Dedifferentiated amniotic fluid mesenchymal stem cell (primary cell): ENCODE measurements around the gene CDH18.

Source experiments
- DNase-seq: peaks from one replicate; pipeline ENCODE4 v3.0.0-alpha.2; 2016; ENCODE audit errors: extremely low spot score

Gene CDH18

GRCh38 chr5:19605846-19606407 is 382.1 kb downstream of the CDH18 start:
- DNase-seq = no peak

DNA sequence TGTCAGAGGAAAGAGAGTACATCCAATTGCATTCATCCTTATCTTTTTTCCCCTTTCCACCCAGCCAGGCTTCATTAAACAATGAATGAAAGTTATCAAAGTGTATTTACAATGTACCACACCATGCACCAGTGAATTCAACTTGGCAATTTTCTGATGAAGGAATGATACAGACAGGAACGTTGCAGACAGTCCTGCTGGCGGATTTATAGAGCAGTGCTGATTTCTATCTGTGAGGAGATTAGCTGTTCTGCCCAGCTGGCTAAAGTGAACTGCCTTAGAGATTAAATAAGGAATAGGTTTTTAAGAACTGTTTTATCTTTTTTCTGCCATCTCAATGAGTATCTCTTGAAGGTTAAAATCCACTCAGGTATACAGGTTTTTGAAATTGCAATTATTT is 403.9 kb downstream of the CDH18 start:
- DNase-seq = no peak

GRCh38 chr5:19577882-19578281 is 410.1 kb downstream of the CDH18 start:
- no peak for DNase-seq

DNA sequence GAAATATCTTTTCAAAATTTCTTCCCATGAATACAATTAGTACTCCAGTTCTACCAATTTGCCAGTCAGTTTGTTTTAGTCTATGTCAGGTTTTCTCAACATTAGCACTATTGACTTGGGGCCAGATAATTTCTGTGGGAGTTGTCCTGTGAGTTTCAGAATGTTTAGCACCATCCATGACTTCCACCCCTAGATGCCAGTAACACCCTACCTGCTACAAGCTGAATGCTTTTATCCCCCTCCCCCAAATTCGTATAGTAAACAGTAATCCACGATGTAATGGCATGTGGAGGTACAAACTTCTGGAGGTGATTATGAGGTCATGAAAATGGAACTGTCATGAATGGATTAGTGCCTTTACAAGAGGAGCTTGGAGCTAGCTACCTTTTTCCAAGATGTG is 420.0 kb downstream of the CDH18 start:
- no peak for DNase-seq

- no peak for DNase-seq
These were observed 422.5 kb downstream of the CDH18 start for GRCh38 chr5:19565466-19565865.

GRCh38 chr5:19564036-19564435 is 424.0 kb downstream of the CDH18 start:
- DNase-seq = no peak

GRCh38 chr5:19555876-19556275 is 432.1 kb downstream of the CDH18 start:
- no peak for DNase-seq

DNA sequence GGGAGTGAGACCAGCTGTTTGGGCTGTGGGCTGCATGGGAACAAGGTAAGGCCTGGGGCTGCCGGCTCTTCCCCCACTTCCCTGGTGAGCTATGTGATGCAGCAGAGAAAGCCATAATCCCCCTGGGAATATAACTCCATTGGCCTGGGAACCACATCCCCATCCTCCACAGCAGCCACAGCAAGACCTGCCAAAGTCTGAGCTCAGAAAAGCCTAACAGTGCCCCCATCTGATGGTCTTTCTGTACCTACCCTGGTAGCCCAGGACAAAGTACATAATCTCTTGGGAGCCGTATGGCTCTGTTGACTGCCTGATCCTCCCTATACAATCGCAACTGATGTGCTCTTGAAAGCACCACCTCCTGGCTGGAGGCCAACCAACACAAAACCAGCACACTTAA is 432.6 kb downstream of the CDH18 start:
- no peak for DNase-seq

DNA sequence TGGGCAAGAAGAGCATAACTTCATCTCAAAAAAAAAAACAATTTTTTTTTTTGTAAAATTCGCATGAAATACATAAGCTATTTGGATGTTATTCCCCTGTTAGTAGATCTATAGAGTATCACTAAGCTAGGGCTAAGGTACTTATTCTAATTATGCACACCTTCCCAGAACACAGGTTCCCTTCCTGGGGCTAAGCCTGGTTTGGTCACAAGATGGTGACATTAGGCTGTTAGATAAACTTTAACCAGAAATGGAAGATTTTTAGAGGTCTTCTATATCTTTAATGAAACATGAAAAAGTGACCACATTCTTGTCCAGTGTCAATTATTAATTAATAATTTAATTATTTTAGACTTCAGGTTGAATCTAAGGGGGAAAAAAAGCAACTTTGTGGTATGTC is 433.5 kb downstream of the CDH18 start:
- no peak for DNase-seq

- peak; percentile 95 for DNase-seq
These were observed 440.4 kb downstream of the CDH18 start for GRCh38 chr5:19547640-19548039.

DNA sequence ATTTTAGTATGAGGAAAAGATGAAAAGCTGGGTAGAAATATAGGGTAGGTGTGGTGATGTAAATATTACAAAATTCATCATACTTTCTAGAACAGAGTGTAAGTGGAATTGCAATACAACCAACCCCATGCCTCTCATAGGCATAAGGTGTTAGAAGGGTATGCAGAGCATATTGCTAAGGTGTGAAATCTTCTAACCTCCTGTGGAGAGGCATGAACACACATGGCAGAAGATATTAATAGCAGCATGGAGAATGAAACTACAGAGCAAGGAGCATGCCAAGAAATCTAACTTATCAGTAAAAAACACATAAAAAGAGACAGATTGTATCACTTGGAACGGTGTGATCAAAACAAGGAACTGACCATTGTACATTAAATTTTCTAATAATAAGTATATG is 441.5 kb downstream of the CDH18 start:
- no peak for DNase-seq

- no peak for DNase-seq
These were observed 449.4 kb downstream of the CDH18 start for GRCh38 chr5:19538607-19539006.

DNA sequence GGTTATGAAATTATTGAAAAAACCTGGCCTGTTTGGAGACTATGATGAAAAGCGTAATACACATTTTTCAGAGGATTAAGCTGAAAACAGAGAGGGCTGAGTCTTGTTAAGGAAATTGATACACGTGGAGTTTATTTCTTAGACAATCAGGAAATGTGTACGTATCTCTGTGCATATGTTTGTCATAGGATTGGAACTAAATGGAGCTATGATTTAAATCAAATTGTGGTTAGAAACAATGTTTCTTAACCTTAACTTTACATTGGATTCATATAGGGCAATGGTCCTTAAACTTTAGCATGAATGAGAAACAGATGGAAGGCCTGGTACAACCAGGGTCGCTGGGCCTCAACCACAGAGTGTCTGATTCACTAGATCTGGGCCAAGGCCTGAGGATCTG is 451.6 kb downstream of the CDH18 start:
- peak; percentile 26 for DNase-seq

GRCh38 chr5:19534751-19535150 is 453.2 kb downstream of the CDH18 start:
- no peak for DNase-seq

DNA sequence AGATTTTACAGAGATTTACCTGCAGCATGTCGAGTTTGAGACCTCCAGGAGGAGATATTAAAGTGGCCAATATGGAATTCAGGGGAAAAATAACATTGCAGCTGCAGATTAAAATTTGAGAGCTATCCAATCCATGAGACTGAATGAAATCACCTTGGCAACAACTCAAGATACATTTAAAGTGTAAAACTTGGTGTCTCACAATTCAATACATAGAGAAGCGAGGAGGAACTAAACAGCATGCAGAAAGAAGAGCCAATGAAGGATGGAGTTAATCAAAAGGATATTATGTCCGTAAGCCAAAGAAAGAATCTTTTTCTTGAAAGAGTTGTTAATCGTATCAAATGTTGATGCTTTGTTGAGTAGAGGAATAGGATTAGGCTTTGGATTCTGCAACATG is 455.1 kb downstream of the CDH18 start:
- no peak for DNase-seq

DNA sequence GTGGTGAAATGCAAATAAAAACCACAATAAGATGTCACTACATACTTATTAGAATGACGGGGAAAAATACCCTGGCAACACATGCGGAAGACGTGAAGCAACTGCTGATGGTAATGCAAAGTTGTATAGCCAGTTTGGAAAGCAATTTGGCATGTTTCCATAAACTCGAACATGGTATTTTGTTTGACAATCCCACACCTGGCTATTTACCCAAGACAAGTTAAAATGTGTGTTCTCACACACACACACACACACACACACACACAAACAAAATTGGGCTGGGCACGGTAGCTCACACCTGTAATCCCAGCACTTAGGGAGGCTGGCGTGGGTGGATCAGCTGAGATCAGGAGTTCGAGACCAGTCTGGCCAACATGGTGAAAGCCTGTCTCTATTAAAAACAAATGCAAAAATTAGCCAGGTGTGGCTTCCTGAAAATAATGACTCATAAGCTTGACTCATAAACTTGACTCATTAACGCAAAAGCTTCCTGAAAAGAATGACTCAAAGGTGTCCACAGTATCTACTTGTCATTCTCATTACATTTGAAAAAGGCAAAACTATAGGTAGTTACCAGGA is 456.5 kb downstream of the CDH18 start:
- DNase-seq = no peak

DNA sequence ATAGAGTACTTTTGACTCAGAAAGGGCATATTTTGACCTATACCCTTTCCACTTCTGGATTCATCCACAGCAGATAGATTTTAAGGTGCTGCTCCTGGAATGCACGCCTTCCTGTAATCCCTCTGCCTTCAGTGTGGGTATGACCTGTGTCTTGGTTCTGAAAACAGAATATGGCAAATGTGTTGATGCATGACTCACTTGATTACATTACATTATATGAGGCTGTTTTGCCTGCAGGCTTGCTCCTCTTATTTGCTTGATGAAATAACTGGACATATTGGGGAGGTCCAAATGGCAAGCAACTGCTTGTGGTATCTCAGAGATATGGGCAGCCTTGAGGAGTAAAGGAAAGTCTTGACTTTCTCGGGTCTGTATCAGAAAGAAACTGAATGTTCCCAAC is 468.6 kb downstream of the CDH18 start:
- DNase-seq = no peak

DNA sequence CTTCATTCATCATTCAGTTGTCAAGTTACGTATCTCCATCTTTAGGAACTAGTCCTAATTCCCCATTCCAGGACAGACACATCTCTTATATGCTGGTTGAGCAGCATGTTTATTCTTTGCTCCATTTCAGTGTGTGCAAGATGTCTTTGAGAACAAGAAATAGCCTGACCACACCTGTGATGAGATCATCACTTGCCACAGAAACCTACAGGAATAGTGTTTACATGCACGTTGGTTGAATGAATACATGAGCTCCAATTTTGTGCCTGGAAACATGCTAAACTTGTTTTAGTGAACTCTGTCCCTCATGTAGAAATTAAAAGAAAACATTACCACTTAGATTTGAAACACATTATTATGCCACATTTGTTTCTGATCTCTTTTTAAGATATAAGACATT is 489.1 kb downstream of the CDH18 start:
- no peak for DNase-seq

- no peak for DNase-seq
These were observed 490.7 kb downstream of the CDH18 start for GRCh38 chr5:19497229-19497815.

DNA sequence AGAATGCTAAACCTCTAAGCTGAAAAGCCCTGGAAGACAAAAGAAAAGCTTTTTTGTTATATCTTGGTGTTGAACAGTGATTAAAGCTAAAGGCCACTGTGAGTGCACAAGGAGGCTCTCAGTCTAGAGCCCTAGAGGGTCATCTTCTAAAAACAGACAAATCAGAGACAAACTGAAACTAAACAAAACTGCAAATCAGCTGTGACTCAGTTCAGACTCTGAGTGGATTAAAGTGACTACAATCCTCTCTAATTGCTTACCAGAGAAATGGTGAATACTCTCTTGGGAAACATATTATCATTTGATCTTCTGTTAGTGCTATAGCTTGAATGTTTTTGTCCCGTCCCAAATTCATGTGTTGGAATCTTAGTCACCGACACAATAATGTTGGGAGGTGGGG is 491.9 kb downstream of the CDH18 start:
- DNase-seq = peak; percentile 17

DNA sequence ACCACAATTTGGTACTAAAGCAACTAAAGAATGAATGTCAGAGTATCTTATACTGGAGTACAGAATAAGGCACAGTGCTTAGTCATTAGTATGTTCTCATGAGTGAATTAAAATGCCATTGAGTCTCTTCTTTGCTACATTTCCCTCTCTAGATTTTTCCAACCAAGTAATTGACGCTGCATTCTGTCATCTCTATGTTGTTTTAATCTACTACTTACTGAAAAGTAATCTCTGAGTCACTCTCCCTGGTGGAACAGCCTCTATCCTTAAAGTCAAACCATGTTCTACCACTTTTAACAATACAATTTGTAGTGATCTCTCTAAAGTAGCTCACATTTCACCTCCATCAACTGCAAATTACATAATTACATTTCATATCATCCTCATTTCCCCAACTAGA is 495.1 kb downstream of the CDH18 start:
- no peak for DNase-seq

GRCh38 chr5:19488786-19489185 is 499.2 kb downstream of the CDH18 start:
- DNase-seq = no peak

GRCh38 chr5:19487480-19487879 is 500.5 kb downstream of the CDH18 start:
- no peak for DNase-seq

- DNase-seq = no peak
These were observed 508.4 kb downstream of the CDH18 start for GRCh38 chr5:19479562-19479961.
